ENCODE measurements around the gene BSG.

DNA sequence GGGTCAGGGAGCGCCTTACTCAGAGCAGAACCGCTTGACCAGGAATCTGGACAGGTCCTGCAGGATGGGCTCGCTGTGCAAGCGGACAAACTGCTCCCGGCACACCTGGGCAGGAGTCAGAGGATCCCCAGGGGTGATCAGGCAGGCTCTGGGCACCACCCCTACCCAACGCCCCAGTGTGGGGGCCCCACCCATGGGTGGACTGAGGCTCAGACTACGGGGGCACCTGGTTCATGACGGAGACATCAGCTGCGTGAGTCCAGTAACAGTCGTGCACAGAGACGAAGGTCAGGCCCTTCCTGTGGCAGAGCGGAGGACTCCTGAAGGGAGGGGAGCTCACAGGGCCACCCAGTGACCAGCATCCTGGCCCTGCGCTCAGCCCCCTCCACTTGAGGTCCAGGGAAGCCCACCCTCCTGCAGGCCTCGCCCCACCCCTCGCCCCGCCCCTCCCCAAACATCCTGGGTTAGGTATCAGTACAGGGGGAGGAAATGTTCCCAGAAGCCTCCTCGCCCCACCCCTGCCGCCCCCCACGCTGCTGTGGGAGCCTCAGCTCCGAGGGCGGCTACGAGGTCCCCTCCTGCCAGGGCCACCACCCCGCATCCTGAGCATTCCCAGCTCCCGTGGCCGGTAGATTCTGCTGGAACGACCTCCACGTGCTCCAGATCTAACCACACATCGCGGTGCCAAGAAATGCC lies 45.3 kb downstream of the BSG start:
- TF ChIP-seq, protein P1, sequence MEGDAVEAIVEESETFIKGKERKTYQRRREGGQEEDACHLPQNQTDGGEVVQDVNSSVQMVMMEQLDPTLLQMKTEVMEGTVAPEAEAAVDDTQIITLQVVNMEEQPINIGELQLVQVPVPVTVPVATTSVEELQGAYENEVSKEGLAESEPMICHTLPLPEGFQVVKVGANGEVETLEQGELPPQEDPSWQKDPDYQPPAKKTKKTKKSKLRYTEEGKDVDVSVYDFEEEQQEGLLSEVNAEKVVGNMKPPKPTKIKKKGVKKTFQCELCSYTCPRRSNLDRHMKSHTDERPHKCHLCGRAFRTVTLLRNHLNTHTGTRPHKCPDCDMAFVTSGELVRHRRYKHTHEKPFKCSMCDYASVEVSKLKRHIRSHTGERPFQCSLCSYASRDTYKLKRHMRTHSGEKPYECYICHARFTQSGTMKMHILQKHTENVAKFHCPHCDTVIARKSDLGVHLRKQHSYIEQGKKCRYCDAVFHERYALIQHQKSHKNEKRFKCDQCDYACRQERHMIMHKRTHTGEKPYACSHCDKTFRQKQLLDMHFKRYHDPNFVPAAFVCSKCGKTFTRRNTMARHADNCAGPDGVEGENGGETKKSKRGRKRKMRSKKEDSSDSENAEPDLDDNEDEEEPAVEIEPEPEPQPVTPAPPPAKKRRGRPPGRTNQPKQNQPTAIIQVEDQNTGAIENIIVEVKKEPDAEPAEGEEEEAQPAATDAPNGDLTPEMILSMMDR (IDR thresholded peaks at IDR 0.05; ENCODE audit: low read depth, low read length, missing input control) = no peak
- TF ChIP-seq, protein P2, sequence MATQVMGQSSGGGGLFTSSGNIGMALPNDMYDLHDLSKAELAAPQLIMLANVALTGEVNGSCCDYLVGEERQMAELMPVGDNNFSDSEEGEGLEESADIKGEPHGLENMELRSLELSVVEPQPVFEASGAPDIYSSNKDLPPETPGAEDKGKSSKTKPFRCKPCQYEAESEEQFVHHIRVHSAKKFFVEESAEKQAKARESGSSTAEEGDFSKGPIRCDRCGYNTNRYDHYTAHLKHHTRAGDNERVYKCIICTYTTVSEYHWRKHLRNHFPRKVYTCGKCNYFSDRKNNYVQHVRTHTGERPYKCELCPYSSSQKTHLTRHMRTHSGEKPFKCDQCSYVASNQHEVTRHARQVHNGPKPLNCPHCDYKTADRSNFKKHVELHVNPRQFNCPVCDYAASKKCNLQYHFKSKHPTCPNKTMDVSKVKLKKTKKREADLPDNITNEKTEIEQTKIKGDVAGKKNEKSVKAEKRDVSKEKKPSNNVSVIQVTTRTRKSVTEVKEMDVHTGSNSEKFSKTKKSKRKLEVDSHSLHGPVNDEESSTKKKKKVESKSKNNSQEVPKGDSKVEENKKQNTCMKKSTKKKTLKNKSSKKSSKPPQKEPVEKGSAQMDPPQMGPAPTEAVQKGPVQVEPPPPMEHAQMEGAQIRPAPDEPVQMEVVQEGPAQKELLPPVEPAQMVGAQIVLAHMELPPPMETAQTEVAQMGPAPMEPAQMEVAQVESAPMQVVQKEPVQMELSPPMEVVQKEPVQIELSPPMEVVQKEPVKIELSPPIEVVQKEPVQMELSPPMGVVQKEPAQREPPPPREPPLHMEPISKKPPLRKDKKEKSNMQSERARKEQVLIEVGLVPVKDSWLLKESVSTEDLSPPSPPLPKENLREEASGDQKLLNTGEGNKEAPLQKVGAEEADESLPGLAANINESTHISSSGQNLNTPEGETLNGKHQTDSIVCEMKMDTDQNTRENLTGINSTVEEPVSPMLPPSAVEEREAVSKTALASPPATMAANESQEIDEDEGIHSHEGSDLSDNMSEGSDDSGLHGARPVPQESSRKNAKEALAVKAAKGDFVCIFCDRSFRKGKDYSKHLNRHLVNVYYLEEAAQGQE (IDR thresholded peaks at IDR 0.05) = no peak
- TF ChIP-seq, protein P3, sequence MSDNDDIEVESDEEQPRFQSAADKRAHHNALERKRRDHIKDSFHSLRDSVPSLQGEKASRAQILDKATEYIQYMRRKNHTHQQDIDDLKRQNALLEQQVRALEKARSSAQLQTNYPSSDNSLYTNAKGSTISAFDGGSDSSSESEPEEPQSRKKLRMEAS (IDR thresholded peaks at IDR 0.05) = no peak
- TF ChIP-seq YY1 (IDR thresholded peaks at IDR 0.05) (no peak), NR2F2 (IDR thresholded peaks at IDR 0.05) (no peak)
